Measurements from ENCODE around the gene DNAJB2.
"Not testable (repeated sequence)": the region's sequence is repeated elsewhere in the genome, so short reads cannot be mapped to it uniquely, and the experiment has no call there.

Gene DNAJB2

GRCh38 chr2:219258942-219259341 is 20.2 kb upstream of the DNAJB2 start:
- DNase-seq (ENCODE audit: low read depth), result not testable (repeated sequence)

GRCh38 chr2:219261024-219261855 is 17.9 kb upstream of the DNAJB2 start:
- DNase-seq (ENCODE audit: low read depth), result no peak

GRCh38 chr2:219266232-219266631 is 12.9 kb upstream of the DNAJB2 start:
- no peak for DNase-seq (ENCODE audit: low read depth)

DNA sequence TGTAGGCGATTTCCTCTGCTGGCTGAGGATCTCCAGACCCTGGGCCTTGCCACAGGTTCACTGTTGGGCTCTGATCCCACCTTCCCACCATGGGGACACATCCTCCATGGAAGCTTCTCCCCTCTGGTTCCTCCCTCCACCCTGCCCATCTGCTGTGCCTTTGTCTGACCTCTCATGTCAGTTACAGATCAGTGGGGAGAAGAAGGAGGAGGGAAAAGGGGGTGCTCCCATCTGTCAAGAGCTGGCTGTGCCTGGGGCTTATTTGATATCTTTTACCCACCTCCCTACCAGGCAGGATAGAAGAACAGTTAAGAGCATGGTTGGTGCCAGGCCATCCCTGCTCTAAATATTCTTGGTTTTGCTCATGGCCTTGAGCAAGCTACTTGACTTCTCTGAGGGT is 12.3 kb upstream of the DNAJB2 start:
- no peak for DNase-seq (ENCODE audit: low read depth)

GRCh38 chr2:219268294-219268693 is 10.9 kb upstream of the DNAJB2 start:
- no peak for DNase-seq (ENCODE audit: low read depth)

DNA sequence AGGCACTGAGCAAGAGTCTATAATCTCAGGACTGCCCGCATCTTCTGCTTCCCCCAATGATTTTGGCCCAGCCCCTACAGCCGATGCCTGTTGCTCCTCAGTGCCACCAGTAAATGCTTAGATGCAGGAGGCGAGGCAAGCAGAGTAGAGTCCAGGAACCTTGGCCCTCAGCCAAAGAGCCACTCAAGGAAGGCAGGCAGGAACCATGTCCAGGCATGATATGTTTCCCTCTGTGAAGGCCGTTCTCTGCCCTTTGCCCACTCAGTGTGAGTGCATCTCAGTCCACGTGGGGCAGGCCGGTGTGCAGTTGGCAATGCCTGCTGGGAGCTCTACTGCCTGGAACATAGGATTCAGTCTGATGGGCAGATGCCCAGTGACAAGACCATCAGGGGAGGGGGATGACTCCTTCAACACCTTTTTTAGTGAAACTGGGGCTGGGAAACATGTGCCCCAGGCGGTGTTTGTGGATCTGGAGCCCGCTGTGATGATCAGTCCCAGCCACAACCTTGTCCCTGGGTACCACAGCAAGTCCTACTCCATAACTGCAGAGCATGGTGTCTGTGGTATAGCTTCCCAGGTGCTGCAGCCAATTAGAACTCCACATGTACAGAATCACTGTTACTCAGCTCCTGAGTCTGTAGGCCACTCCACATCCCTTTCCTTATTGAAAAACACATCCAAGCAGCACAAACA is 9.7 kb upstream of the DNAJB2 start:
- no peak for DNase-seq (ENCODE audit: low read depth)

GRCh38 chr2:219270055-219270372 is 9.2 kb upstream of the DNAJB2 start:
- no peak for DNase-seq (ENCODE audit: low read depth)

DNA sequence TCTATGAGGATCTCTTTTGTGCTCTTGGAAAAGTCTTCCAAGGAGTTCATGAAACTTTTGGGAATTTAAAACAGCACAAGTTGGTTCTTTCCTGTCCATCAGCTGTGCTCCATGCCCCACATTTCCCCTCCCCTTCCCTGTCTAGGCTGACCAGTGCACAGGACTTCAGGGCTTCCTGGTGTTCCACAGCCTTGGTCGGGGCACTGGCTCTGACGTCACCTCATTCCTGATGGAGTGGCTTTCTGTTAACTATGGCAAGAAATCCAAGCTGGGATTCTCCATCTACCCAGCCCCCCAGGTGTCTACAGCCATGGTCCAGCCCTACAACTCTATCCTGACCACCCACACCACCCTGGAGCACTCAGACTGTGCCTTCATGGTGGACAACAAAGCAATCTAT is 8.1 kb upstream of the DNAJB2 start:
- DNase-seq (ENCODE audit: low read depth), result no peak

DNA sequence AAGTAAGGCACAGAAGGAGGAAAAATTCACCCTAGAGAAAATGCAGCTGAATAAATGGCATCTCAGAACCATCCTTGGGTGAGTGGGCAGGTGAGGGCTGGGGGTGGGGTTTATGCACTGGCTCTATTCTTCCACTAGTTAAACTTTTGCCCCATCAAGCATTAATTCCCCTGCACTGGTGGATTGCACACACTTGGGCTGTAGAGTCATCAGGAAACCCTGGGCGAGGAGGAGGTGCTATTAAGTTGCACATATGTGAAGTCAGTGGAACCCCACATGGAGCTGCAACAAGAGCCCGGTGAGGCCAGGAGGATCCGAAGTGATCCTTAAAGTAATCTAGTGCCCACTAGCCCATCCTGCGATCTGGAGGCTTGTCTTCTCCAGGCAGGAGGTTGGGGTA is 6.8 kb upstream of the DNAJB2 start:
- no peak for DNase-seq (ENCODE audit: low read depth)

GRCh38 chr2:219272995-219273394 is 6.2 kb upstream of the DNAJB2 start:
- DNase-seq (ENCODE audit: low read depth), result no peak

- DNase-seq (ENCODE audit: low read depth), result no peak
Measured at GRCh38 chr2:219273937-219274336, 5.2 kb upstream of the DNAJB2 start.

DNA sequence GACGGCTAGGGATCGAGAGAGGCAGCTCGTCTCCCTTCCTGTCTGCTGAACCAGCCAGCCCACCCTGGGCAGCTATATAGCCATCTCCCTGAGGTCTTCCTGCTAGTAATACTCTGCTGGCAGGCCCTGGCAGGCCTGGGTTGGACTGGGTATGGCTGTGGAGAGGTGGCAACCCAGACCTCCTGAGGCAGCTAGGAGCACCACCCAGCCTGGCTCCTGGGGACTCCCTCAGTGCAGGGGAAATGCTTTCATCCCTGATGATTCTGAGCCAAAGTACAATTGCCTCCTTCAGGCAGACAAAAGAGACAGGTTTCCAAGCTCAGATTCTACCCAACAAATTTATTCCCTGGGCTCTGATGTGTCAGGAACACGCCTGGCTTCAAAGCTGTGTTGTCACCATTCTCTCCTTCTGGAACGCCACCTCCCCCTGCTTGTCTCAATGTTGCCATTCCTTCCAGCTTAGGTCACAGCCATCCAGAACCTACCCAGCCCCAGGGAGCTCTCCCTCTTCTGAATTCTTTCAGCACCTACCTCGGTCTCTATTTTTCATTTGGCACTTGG is 4.7 kb upstream of the DNAJB2 start:
- DNase-seq (ENCODE audit: low read depth), result no peak

DNA sequence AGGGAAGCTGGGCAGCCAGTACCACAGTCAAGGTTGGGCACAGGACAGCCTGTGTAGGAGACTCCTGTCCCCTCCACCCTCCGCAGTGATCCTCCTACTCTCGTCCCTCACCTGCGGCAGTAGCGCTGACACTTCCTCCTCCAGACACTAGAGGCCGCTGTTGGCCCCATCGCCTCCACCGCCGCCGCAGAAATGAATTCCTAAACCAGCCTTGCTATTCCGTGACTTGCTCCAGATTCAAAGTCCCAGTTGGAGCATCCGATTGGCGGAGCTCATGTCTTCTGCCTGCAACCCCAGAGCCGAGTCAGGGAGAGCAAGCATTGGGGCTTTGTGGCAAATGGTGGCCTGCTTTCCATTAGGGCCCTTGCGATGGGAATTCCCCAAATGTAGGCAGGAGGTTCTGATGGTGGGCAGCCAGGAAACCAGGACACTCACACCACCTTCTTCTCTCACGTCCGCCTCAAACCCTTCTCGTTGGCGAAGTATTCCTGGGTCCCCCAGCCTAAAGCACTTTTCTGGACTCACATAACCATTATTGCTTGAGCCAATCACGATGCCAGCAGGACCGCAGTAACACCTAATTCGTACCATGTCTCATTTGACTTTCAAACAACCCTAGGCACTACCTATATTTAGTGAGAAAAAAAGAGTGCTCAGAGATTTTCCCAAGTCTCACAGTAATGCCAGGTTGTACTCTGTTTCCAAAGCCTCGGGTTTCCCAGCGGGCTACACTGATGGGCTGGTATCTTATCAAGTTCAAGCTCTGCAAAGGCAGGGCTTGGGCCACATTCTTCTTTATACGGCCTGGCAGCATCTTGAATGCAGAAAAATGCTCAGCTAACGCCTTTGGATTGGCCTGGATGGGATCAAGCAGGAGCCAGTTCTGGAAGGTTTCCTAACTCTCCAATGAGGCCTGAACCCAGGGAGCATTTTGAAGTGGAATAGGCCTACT is 1.2 kb upstream of the DNAJB2 start:
- peak; percentile 58 for DNase-seq (ENCODE audit: low read depth)

GRCh38 chr2:219278655-219279150 is 463 bp upstream of the DNAJB2 start:
- DNase-seq (ENCODE audit: low read depth), result no peak

- DNase-seq (ENCODE audit: low read depth), result no peak
Measured at GRCh38 chr2:219279916-219280516, 850 bp downstream of the DNAJB2 start.

DNA sequence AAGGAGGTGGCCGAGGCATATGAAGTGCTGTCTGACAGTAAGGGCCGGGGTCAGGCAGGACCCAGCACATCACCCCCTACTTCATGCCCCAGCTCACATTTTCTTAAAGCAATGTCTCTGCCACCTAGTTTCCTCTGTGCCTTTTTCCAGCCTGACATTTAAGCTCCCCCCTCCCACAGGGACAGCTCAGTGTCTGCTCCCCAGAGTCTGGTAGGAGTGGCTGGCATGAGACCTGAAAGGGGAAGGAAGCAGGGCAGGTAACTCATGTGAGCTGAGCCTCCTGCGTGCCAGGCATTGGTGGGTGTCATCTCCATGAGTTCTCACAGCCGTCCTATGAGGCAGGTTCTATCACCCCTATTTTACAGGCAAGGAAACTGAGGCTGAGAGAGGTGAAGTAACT is 1.5 kb downstream of the DNAJB2 start:
- DNase-seq (ENCODE audit: low read depth), result no peak

DNA sequence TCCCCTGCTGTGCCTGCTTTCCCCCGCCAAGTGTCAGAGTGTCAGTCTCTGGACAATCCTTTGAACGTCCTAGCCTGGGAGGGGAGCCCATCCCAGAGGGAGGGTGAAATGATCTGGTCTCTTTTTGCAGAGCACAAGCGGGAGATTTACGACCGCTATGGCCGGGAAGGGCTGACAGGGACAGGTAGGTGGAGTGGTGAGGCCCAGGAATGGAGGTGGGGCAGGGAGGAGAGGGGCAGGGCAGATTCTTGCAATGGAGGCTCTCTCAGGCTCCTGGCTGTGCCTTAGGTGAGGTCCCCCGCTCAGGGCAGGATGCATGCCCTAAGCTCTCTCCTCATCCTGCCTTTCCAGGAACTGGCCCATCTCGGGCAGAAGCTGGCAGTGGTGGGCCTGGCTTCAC is 2.4 kb downstream of the DNAJB2 start:
- DNase-seq (ENCODE audit: low read depth), result no peak

DNA sequence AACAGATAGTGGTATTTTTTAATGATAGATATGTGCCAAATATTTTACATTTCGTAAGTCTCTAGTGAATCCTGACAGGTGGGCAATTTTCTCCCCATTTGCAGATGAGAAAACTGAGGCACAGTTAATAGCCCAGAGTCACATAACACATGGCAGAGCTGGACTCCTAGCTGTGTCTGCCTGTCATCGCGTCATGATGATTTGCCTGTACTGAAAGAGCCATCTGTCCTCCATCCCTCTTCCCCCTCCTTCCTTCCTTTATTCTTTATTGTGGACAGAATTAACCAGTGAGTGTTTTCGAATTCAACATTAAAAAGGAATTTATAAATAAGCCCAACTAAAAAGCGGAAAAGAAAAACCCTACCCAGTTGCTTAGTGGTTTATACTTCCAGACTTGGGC is 3.2 kb downstream of the DNAJB2 start:
- DNase-seq (ENCODE audit: low read depth), result no peak

GRCh38 chr2:219282943-219283581 is 3.9 kb downstream of the DNAJB2 start:
- no peak for DNase-seq (ENCODE audit: low read depth)

DNA sequence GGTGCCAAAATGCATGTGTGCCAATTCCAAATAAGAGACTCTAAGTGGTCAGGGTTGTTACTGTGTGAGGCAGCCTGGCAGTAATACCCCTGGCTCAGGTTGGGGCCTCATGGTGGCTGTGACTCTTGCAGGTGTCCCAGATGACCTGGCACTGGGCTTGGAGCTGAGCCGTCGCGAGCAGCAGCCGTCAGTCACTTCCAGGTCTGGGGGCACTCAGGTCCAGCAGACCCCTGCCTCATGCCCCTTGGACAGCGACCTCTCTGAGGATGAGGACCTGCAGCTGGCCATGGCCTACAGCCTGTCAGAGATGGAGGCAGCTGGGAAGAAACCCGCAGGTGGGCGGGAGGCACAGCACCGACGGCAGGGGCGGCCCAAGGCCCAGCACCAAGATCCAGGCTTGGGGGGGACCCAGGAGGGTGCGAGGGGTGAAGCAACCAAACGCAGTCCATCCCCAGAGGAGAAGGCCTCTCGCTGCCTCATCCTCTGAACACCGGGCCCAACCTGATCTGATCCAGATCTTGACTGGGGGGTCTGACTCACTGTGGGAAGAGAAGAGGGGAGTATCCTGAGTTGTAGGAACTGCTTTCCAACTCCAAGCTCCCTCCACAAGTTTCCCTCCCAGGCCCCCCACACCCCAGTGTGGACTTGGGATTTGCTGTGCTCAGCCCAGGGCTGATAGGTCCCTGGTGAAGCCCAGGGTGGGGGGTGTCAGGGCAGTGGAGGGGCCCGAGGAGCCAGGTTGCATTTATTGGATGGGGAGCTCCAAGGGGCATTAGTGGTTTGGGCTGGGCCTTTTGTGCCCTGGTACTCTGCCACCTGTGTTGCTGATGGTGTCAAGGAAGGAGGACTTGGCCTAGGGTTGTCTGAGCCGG is 5.6 kb downstream of the DNAJB2 start:
- no peak for DNase-seq (ENCODE audit: low read depth)

All from stimulated activated CD8-positive, alpha-beta memory T cell treated with anti-CD3 and anti-CD28 coated beads, Interleukin-12 subunit alpha, Interleukin-12 subunit beta, amount 100 ng/mL, for 1 hour (primary cell).